T-helper 17 cell (primary cell): Measurements from ENCODE around the gene NBEAL2. TPM values are rescaled to one million over a fixed set of nuclear protein-coding genes. Genes with fewer than 3 reads are reported as not detected.

Source experiments
- ATAC-seq: fragments of 150-1000 bp; cut with Tn5 transposase; 2 replicates; pipeline ENCODE4 v1.10.0; 2021; ENCODE audit warnings: mild to moderate bottlenecking, moderate library complexity
- DNase-seq, 3 donors: peaks; one replicate each; pipeline versions ENCODE4 v3.0.0 to v3.0.0-alpha.2; 2020 to 2021
- H3K9me3 ChIP-seq: one replicate; pipeline ENCODE4 v1.7.0; 2013; ENCODE audit warnings: low read length, mild to moderate bottlenecking; ENCODE audit not compliant: control insufficient read depth, poor library complexity, severe bottlenecking
- H3K27ac Mint-ChIP-seq: one replicate; pipeline ENCODE4 v1.8.0; 2022; ENCODE audit warnings: mild to moderate bottlenecking, moderate library complexity, mixed read lengths
- H3K27me3 Mint-ChIP-seq: one replicate; pipeline ENCODE4 v1.8.0; 2022; ENCODE audit warnings: mixed read lengths
- H3K36me3 Mint-ChIP-seq: one replicate; pipeline ENCODE4 v1.8.0; 2022; ENCODE audit warnings: low read depth, mixed read lengths
- H3K4me1 Mint-ChIP-seq: one replicate; pipeline ENCODE4 v1.8.0; 2022; ENCODE audit warnings: mild to moderate bottlenecking, mixed read lengths
- H3K4me3 Mint-ChIP-seq: one replicate; pipeline ENCODE4 v1.8.0; 2022; ENCODE audit warnings: mild to moderate bottlenecking, moderate library complexity, mixed read lengths
- total RNA-seq, 4 donors: library from RNA in 2 of 4; stranded (reverse) in 2 of 4; gene quantifications; one replicate each; pipeline ENCODE4 v1.2.3 and lab custom pipeline; 2022 to 2026

NBEAL2 gene
- total RNA-seq, 2 donors from 2014 or later: 285 to 303 TPM

- Mint-ChIP-seq H3K27me3 (no peaks in the 10 kb centered on the region), H3K36me3 (peaks cover 2% of the 10 kb centered on the region), H3K27ac (peak overlapping the region; percentile 100), H3K4me1 (peaks cover 60% of the 10 kb centered on the region), H3K4me3 (peak overlapping the region; percentile 71)
- DNase-seq: no peak
- no peaks in the 10 kb centered on the region for H3K9me3 ChIP-seq
- no peak for ATAC-seq
Observed at GRCh38 chr3:46974421-46975171, 4.9 kb upstream of the NBEAL2 start.

GRCh38 chr3:46976326-46977190, 2.9 kb upstream of the NBEAL2 start, which contains the start of gene CCDC12:
TSS of gene CCDC12 (minus strand) at chr3:46976745. CDS start at chr3:46976732, 13 bp downstream.
- DNase-seq (peak; percentile 81 to 92 (median 84)), ATAC-seq (peak; percentile 80)
- no peaks in the 10 kb centered on the region for H3K27me3 Mint-ChIP-seq
- no peaks in the 10 kb centered on the region for H3K9me3 ChIP-seq
- H3K36me3 Mint-ChIP-seq: peaks cover 2% of the 10 kb centered on the region
- H3K4me3 Mint-ChIP-seq: peak within 1 kb of the TSS; percentile 99
- peaks cover 52% of the 10 kb centered on the region for H3K4me1 Mint-ChIP-seq
- peak within 1 kb of the TSS; percentile 100 for H3K27ac Mint-ChIP-seq

GRCh38 chr3:46977811-46978195, 1.7 kb upstream of the NBEAL2 start:
- no peaks in the 10 kb centered on the region for H3K27me3 Mint-ChIP-seq
- ATAC-seq (no peak), DNase-seq (no peak)
- H3K36me3 Mint-ChIP-seq: peaks cover 4% of the 10 kb centered on the region
- H3K9me3 ChIP-seq: no peaks in the 10 kb centered on the region
- peaks cover 50% of the 10 kb centered on the region for H3K4me1 Mint-ChIP-seq
- H3K27ac Mint-ChIP-seq: peak overlapping the region; percentile 100
- H3K4me3 Mint-ChIP-seq: peak overlapping the region; percentile 82

- Mint-ChIP-seq H3K4me1 (peaks cover 49% of the 10 kb centered on the region), H3K36me3 (peaks cover 4% of the 10 kb centered on the region), H3K27ac (peak overlapping the region; percentile 100), H3K4me3 (peak overlapping the region; percentile 92), H3K27me3 (no peaks in the 10 kb centered on the region)
- ATAC-seq (no peak), DNase-seq (no peak)
- no peaks in the 10 kb centered on the region for H3K9me3 ChIP-seq
Observed at GRCh38 chr3:46978381-46978780, 1.1 kb upstream of the NBEAL2 start.

- DNase-seq: no peak
- H3K36me3 Mint-ChIP-seq: peaks cover 6% of the 10 kb centered on the region
- peak overlapping the region; percentile 92 for H3K4me3 Mint-ChIP-seq
- H3K9me3 ChIP-seq: no peaks in the 10 kb centered on the region
- H3K4me1 Mint-ChIP-seq: peaks cover 44% of the 10 kb centered on the region
- no peaks in the 10 kb centered on the region for H3K27me3 Mint-ChIP-seq
- H3K27ac Mint-ChIP-seq: peak overlapping the region; percentile 100
- ATAC-seq: peak; percentile 10
Observed at GRCh38 chr3:46979958-46980497, 562 bp downstream of the NBEAL2 start.

GRCh38 chr3:46981932-46982471, 2.5 kb downstream of the NBEAL2 start:
- H3K4me1 Mint-ChIP-seq: peaks cover 55% of the 10 kb centered on the region
- H3K9me3 ChIP-seq: no peaks in the 10 kb centered on the region
- H3K27ac Mint-ChIP-seq: peak overlapping the region; percentile 88
- no peaks in the 10 kb centered on the region for H3K27me3 Mint-ChIP-seq
- peak overlapping the region; percentile 92 for H3K4me3 Mint-ChIP-seq
- H3K36me3 Mint-ChIP-seq: peaks cover 6% of the 10 kb centered on the region
- DNase-seq: no peak
- no peak for ATAC-seq

GRCh38 chr3:46982546-46982945, 3.1 kb downstream of the NBEAL2 start:
- peak overlapping the region; percentile 88 for H3K27ac Mint-ChIP-seq
- peaks cover 56% of the 10 kb centered on the region for H3K4me1 Mint-ChIP-seq
- no peaks in the 10 kb centered on the region for H3K9me3 ChIP-seq
- DNase-seq (no peak), ATAC-seq (no peak)
- H3K4me3 Mint-ChIP-seq: peak overlapping the region; percentile 31
- H3K36me3 Mint-ChIP-seq: peaks cover 6% of the 10 kb centered on the region
- H3K27me3 Mint-ChIP-seq: no peaks in the 10 kb centered on the region

GRCh38 chr3:46984591-46985459, 5.4 kb downstream of the NBEAL2 start:
- H3K4me3 Mint-ChIP-seq: peak overlapping the region; percentile 86
- no peaks in the 10 kb centered on the region for H3K27me3 Mint-ChIP-seq
- H3K36me3 Mint-ChIP-seq: peaks cover 8% of the 10 kb centered on the region
- H3K9me3 ChIP-seq: no peaks in the 10 kb centered on the region
- peaks cover 69% of the 10 kb centered on the region for H3K4me1 Mint-ChIP-seq
- H3K27ac Mint-ChIP-seq: peak overlapping the region; percentile 93
- no peak for DNase-seq
- ATAC-seq: no peak

GRCh38 chr3:46985588-46985987, 6.1 kb downstream of the NBEAL2 start:
- Mint-ChIP-seq H3K36me3 (peaks cover 10% of the 10 kb centered on the region), H3K4me3 (peak overlapping the region; percentile 86), H3K27ac (peak overlapping the region; percentile 93), H3K27me3 (no peaks in the 10 kb centered on the region), H3K4me1 (peaks cover 75% of the 10 kb centered on the region)
- no peak for DNase-seq
- no peak for ATAC-seq
- no peaks in the 10 kb centered on the region for H3K9me3 ChIP-seq

GRCh38 chr3:46986055-46986730, 6.7 kb downstream of the NBEAL2 start:
- H3K27ac Mint-ChIP-seq: peak overlapping the region; percentile 93
- peak overlapping the region; percentile 86 for H3K4me3 Mint-ChIP-seq
- no peaks in the 10 kb centered on the region for H3K27me3 Mint-ChIP-seq
- peaks cover 10% of the 10 kb centered on the region for H3K36me3 Mint-ChIP-seq
- peaks cover 74% of the 10 kb centered on the region for H3K4me1 Mint-ChIP-seq
- no peak for DNase-seq
- no peaks in the 10 kb centered on the region for H3K9me3 ChIP-seq
- no peak for ATAC-seq

- H3K4me3 Mint-ChIP-seq: peak overlapping the region; percentile 86
- no peak for DNase-seq
- no peaks in the 10 kb centered on the region for H3K27me3 Mint-ChIP-seq
- H3K27ac Mint-ChIP-seq: peak overlapping the region; percentile 93
- no peaks in the 10 kb centered on the region for H3K9me3 ChIP-seq
- H3K4me1 Mint-ChIP-seq: peaks cover 71% of the 10 kb centered on the region
- peaks cover 10% of the 10 kb centered on the region for H3K36me3 Mint-ChIP-seq
- ATAC-seq: no peak
Observed at GRCh38 chr3:46986782-46987310, 7.4 kb downstream of the NBEAL2 start.

GRCh38 chr3:46987319-46987742, 7.9 kb downstream of the NBEAL2 start:
- Mint-ChIP-seq H3K27me3 (no peaks in the 10 kb centered on the region), H3K27ac (peak overlapping the region; percentile 93), H3K4me1 (peaks cover 72% of the 10 kb centered on the region), H3K36me3 (peaks cover 10% of the 10 kb centered on the region), H3K4me3 (peak overlapping the region; percentile 86)
- H3K9me3 ChIP-seq: no peaks in the 10 kb centered on the region
- ATAC-seq: peak; percentile 22
- no peak for DNase-seq
